HepG2 (cell line): ENCODE measurements around the gene BUD23. TPM values are rescaled to one million over a fixed set of nuclear protein-coding genes. Genes with fewer than 3 reads are reported as not detected.
A peak's percentile ranks its signal among the peaks of the same experiment; 100 is the strongest.

Experiments used
- ATAC-seq: fragments of 200-7000 bp; cut with Tn5 transposase; 3 replicates; pipeline ENCODE4 v1.9.1; 2020; ENCODE audit warnings: mild to moderate bottlenecking, moderate library complexity
- BruUV-seq: library from RNA; stranded (reverse); fragments of 400-500 nt; replicated peaks from 2 replicates; lab custom pipeline; 2021; lab: Mats Ljungman, UMichigan
- CTCF ChIA-PET: fragments of 300-600 bp; formaldehyde crosslinking; extraction: SDS; loops from one replicate; lab custom pipeline; 2021; ENCODE audit warnings: low total read pairs, inconsistent platforms, low intra/inter-chr PET ratio; lab: Yijun Ruan, JAX
- POLR2A ChIA-PET: fragments of 350-600 bp; sonication (Branson Sonifier 250); formaldehyde crosslinking; loops from one replicate; lab custom pipeline; 2020; ENCODE audit warnings: antibody characterized with exemption, inconsistent platforms; lab: Yijun Ruan, JAX
- DNase-seq: peaks from one replicate; pipeline ENCODE4 v3.0.0-alpha.2; 2015; ENCODE audit warnings: low spot score
- FAIRE-seq: peaks from 3 replicates; lab custom pipeline; 2011; peaks lifted over from hg19 to GRCh38; lab: Jason Lieb, UNC
- H2AFZ ChIP-seq: one replicate; pipeline ENCODE4 v1.6.1; 2011; ENCODE audit warnings: low read length, inconsistent platforms
- H3K27ac ChIP-seq: fragments of 300-600 bp; 3 replicates; pipeline ENCODE4 v1.8.0; 2011; ENCODE audit warnings: mixed run types, mild to moderate bottlenecking, mixed read lengths, low read length, inconsistent platforms; ENCODE audit not compliant: insufficient read depth; ENCODE audit errors: extremely low read length
- H3K27me3 ChIP-seq, 2 experiments: fragments of 200-600 bp in 1 of 2; 2 replicates in 1 of 2; 3 replicates in 1 of 2; pipeline versions ENCODE4 v1.6.0 to v1.8.0; 2011; ENCODE audit warnings: low read length in 2 of 2, mild to moderate bottlenecking in 2 of 2, moderate library complexity in 2 of 2, inconsistent platforms in 1 of 2; ENCODE audit not compliant: insufficient read depth in 2 of 2, control insufficient read depth in 1 of 2
- H3K36me3 ChIP-seq, 2 experiments: fragments of 200-600 bp in 1 of 2; replicated peaks in 1 of 2; 2 replicates in 1 of 2; 3 replicates in 1 of 2; pipeline versions ENCODE4 v1.5.1 to v1.8.0; 2011; ENCODE audit warnings: low read length in 2 of 2, inconsistent platforms in 1 of 2; ENCODE audit not compliant: insufficient read depth in 2 of 2, control insufficient read depth in 1 of 2
- H3K4me1 ChIP-seq: 2 replicates; pipeline ENCODE4 v1.5.1; 2012; ENCODE audit warnings: low read length, inconsistent platforms; ENCODE audit not compliant: insufficient read depth
- H3K4me2 ChIP-seq: 2 replicates; pipeline ENCODE4 v1.6.0; 2011; ENCODE audit warnings: low read depth, low read length, inconsistent platforms
- H3K4me3 ChIP-seq, 3 experiments: fragments of 200-600 bp in 1 of 3; sonication (generic), shearing (Covaris generic) in 1 of 3; replicated peaks in 1 of 3; 2 replicates each; pipeline ENCODE4 v1.5.1; 2011 to 2016; ENCODE audit warnings: low read length in 3 of 3, inconsistent platforms in 2 of 3, low read depth in 2 of 3, mild to moderate bottlenecking in 2 of 3, control low read depth in 1 of 3, mixed read lengths in 1 of 3; ENCODE audit not compliant: insufficient read depth in 1 of 3
- H3K79me2 ChIP-seq: one replicate; pipeline ENCODE4 v1.6.1; 2011; ENCODE audit warnings: low read length, inconsistent platforms; ENCODE audit not compliant: insufficient read depth
- H3K9ac ChIP-seq: 2 replicates; pipeline ENCODE4 v1.6.0; 2011; ENCODE audit warnings: mild to moderate bottlenecking, low read depth, low read length, inconsistent platforms; ENCODE audit not compliant: insufficient read depth
- H3K9me3 ChIP-seq: 2 replicates; pipeline ENCODE4 v1.5.1; 2012; ENCODE audit warnings: mild to moderate bottlenecking, low read length
- H4K20me1 ChIP-seq: 2 replicates; pipeline ENCODE4 v1.6.0; 2011; ENCODE audit warnings: inconsistent platforms, mild to moderate bottlenecking, low read length, moderate library complexity; ENCODE audit not compliant: insufficient read depth
- AHR ChIP-seq: IDR thresholded peaks from 2 replicates; pipeline ENCODE4 v1.6.1; 2018; ENCODE audit warnings: missing genetic modification reagents, missing compliant biosample characterization
- NR2F1 ChIP-seq, 2 experiments: fragments of 450-650 bp in 1 of 2; formaldehyde crosslinking in 1 of 2; IDR thresholded peaks; 2 replicates each; pipeline versions ENCODE4 v1.5.0 to v1.6.1; 2016 to 2020; ENCODE audit warnings: mild to moderate bottlenecking in 1 of 2, missing compliant biosample characterization in 1 of 2, missing genetic modification reagents in 1 of 2, moderate library complexity in 1 of 2
- SAP130 ChIP-seq: IDR thresholded peaks from 2 replicates; pipeline ENCODE4 v1.6.1; 2016; ENCODE audit warnings: low read depth
- ZFYVE20 ChIP-seq: sonication (generic); formaldehyde crosslinking; IDR thresholded peaks from 2 replicates; pipeline ENCODE4 v1.8.0; 2023; ENCODE audit warnings: low read depth, mild to moderate bottlenecking, moderate library complexity, missing genetic modification reagents, borderline replicate concordance
- WGBS: methylation state at CpG from one replicate; pipeline ENCODE4 v1.1.6; 2017; ENCODE audit warnings: low lambda C conversion rate; 5-methylcytosine and 5-hydroxymethylcytosine counted together
- in situ Hi-C: cut with HindIII; loops from 2 replicates; pipeline ENCODE4 v1.10.0; 2017; ENCODE audit warnings: low pct_unique_long_range_greater_than_20kb; ENCODE audit not compliant: extremely low pct_ligation_motif_present
- intact Hi-C: fragments of 100-400 bp; cut with micrococcal nuclease; formaldehyde crosslinking; loops from one replicate; pipeline ENCODE4 v1.10.0; 2022; ENCODE audit not compliant: unreplicated experiment
- polyA plus RNA-seq, 8 experiments: library from polyadenylated mRNA; depleted of rRNA in 3 of 8; stranded (reverse) in 7 of 8; unstranded in 1 of 8; fragments of >200 nt; fragmentation: Illumina TruSeq in 4 of 8; extraction: Trizol in 4 of 8; gene quantifications; 2 replicates each; pipeline versions ENCODE4 v1.2.1 to v1.2.3, GENCODE V29; 2011 to 2016; ENCODE audit warnings: low read depth in 4 of 8, missing spikeins in 1 of 8, mixed read lengths in 1 of 8; ENCODE audit not compliant: insufficient read depth in 1 of 8
- total RNA-seq, 5 experiments: library from RNA; depleted of rRNA; stranded (reverse); fragments of >200 nt; fragmentation: Illumina TruSeq; extraction: Trizol; gene quantifications; 2 replicates each; pipeline ENCODE4 v1.2.3, GENCODE V29; 2016; ENCODE audit warnings: low read depth in 1 of 5
- TF ChIP-seq, protein P1 (sequence below): sonication (generic); formaldehyde crosslinking; IDR thresholded peaks from 2 replicates; pipeline ENCODE4 v1.4.0; 2020; ENCODE audit warnings: missing genetic modification reagents

BUD23 gene
- total and polyA plus RNA-seq, 2 of the 13 experiments (the other 11 are each of a cell fraction or from before 2014, with no cell fraction given): 47.5 to 54.5 TPM

DNA sequence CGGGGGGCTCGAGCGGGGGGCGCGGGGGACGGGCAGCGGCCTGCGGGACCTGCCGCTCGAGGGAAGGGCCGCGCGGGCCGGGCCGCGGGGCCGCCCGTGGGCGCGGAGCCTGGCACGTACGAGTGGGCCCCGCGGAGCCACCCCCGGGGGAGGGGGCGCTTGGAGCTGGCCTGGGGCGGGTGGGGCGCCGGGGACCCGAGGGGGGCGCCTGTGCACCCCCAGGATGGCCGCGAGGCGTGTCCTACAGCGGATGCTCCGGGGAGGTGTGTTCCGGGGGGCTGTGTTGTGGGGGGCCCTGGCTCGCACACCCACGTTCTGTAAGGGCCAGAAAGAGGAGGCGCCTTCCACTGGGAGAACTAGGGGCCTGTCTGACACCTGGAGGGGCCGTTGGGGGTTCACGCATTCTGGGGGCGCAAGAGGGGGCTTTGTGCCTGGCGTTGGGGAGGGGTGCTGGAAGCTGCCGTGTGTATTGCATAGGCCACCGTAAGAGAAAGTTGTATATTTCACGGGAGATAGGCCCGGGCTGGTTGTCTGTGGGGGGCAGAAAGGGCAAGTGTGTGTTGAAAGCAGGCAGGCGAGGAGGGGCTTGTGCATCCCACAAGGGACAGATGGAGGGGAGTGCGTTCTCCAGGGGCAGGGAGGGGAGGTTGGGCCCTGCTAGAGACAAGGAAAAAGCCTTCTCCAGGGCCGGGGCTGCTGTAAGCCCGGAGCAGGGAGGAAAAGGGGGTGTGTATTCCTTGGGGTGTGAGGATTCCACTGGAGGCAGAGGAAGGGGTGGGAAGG, 15.1 kb upstream of the BUD23 start:
- Histone ChIP-seq H2AFZ (no peak overlapping the region), H3K27ac (no peak overlapping the region), H3K9ac (peak overlapping the region; percentile 70), H3K9me3 (no peaks in the 10 kb centered on the region), H3K4me1 (peaks cover 48% of the 10 kb centered on the region), H3K36me3 (peaks cover 0 to 2% of the 10 kb centered on the region in 2 experiments; a peak in 1 of 5 replicates), H4K20me1 (no peaks in the 10 kb centered on the region), H3K79me2 (no peaks in the 10 kb centered on the region), H3K27me3 (no peaks in the 10 kb centered on the region; a peak in 1 of 5 replicates), H3K4me3 (peak overlapping the region; percentile 68 to 84 (median 77))
- no TSS peak for BruUV-seq
- FAIRE-seq (no peak), ATAC-seq (no peak), DNase-seq (no peak)
- in situ Hi-C loops: loop anchor here (5.0 kb wide), 1 partner anchor 56 kb away; no protein-coding TSS in a partner anchor
- CTCF ChIA-PET: interaction anchor here (0.7 to 2.0 kb wide), 2 partner anchors 21 to 61 kb away, joined by 3 to 12 read pairs; no protein-coding TSS in a partner anchor
- 2% methylated on average over 16 of the region's 52 CpGs for WGBS
- POLR2A ChIA-PET: interaction anchor here (0.8 to 2.3 kb wide), 8 partner anchors 44 to 67 kb away, joined by 3 to 13 read pairs (median 4); partner anchors contain the start of gene MLXIPL
- intact Hi-C loops: loop anchor here (5.0 kb wide), 1 partner anchor 49 kb away; the partner anchor contains the start of gene STX1A
- no peak for TF ChIP-seq AHR
- TF ChIP-seq SAP130: peak; percentile 22; the same call in 1 of the 2 replicates
- TF ChIP-seq ZFYVE20: no peak
- TF ChIP-seq NR2F1 (CRISPR knock-in tag; IDR thresholded peaks at IDR 0.05): no peak
- TF ChIP-seq, protein P1, sequence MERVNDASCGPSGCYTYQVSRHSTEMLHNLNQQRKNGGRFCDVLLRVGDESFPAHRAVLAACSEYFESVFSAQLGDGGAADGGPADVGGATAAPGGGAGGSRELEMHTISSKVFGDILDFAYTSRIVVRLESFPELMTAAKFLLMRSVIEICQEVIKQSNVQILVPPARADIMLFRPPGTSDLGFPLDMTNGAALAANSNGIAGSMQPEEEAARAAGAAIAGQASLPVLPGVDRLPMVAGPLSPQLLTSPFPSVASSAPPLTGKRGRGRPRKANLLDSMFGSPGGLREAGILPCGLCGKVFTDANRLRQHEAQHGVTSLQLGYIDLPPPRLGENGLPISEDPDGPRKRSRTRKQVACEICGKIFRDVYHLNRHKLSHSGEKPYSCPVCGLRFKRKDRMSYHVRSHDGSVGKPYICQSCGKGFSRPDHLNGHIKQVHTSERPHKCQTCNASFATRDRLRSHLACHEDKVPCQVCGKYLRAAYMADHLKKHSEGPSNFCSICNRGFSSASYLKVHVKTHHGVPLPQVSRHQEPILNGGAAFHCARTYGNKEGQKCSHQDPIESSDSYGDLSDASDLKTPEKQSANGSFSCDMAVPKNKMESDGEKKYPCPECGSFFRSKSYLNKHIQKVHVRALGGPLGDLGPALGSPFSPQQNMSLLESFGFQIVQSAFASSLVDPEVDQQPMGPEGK (CRISPR knock-in tag): 0 out of 2 replicates have a peak, but pooled peaks have one; percentile 29
- TF ChIP-seq, all 625 proteins: peak for 2
- peak overlapping the region; percentile 92 for H3K4me2 ChIP-seq
